Peyer's patch (tissue), 4 donors: ENCODE data around the gene SPTB.

Source experiments
- CTCF ChIP-seq, 6 experiments: fragments of 450-650 bp in 4 of 6; fragments of 200-600 bp in 2 of 6; sonication (generic) in 1 of 6; IDR thresholded peaks; one replicate each; pipeline ENCODE4 v1.5.1; 2017 to 2019; ENCODE audit warnings: antibody characterized with exemption in 6 of 6, mild to moderate bottlenecking in 3 of 6, moderate library complexity in 1 of 6
- POLR2A ChIP-seq, 2 donors: fragments of 450-650 bp; IDR thresholded peaks; one replicate each; pipeline ENCODE4 v1.5.1; 2017; ENCODE audit warnings: antibody characterized with exemption in 2 of 2, mild to moderate bottlenecking in 2 of 2, moderate library complexity in 2 of 2

GRCh38 chr14:64730061-64730440, 149.7 kb downstream of the SPTB start:
- TF ChIP-seq CTCF (IDR thresholded peaks at IDR 0.05) (no peak), POLR2A (IDR thresholded peaks at IDR 0.05) (no peak)
